H54 (cell line): ENCODE measurements around the gene NUP98.
A peak's percentile ranks its signal among the peaks of the same experiment; 100 is the strongest.
"Not testable (repeated sequence)": the region's sequence is repeated elsewhere in the genome, so short reads cannot be mapped to it uniquely, and the experiment has no call there.

ENCODE experiments used
- DNase-seq: peaks from one replicate; pipeline ENCODE4 v3.0.0; 2011; ENCODE audit warnings: low spot score, mixed read lengths; ENCODE audit not compliant: insufficient read length
- FAIRE-seq: peaks from 3 replicates; lab custom pipeline; 2011; peaks lifted over from hg19 to GRCh38; lab: Jason Lieb, UNC
- POLR2A ChIP-seq: IDR thresholded peaks from 2 replicates; pipeline ENCODE4 v1.6.1; 2011; ENCODE audit warnings: low read depth, mild to moderate bottlenecking, low read length

The NUP98 gene

GRCh38 chr11:3645552-3645951, 151.8 kb downstream of the NUP98 start:
- FAIRE-seq: no peak
- TF ChIP-seq POLR2A: no peak
- no peak for DNase-seq

GRCh38 chr11:3644817-3645235, 152.5 kb downstream of the NUP98 start, which contains the start of gene ART1:
ART1 (plus strand) TSS chr11:3645128; CDS start chr11:3659214, 14,086 bp downstream.
- DNase-seq: no peak
- TF ChIP-seq POLR2A: no peak
- FAIRE-seq: no peak

- not testable (repeated sequence) for DNase-seq, FAIRE-seq
Observed at GRCh38 chr11:3643102-3643546, 154.2 kb downstream of the NUP98 start.

- no peak for FAIRE-seq
- TF ChIP-seq POLR2A: no peak
- peak; percentile 62 for DNase-seq
Observed at GRCh38 chr11:3642071-3642951, 155.0 kb downstream of the NUP98 start.

GRCh38 chr11:3641701-3642070, 155.7 kb downstream of the NUP98 start, which contains the start of gene ART5:
ART5 (minus strand) TSS chr11:3641992; CDS start chr11:3641862, 130 bp downstream.
- FAIRE-seq: no peak
- no peak for TF ChIP-seq POLR2A
- no peak for DNase-seq

GRCh38 chr11:3641191-3641590, 156.2 kb downstream of the NUP98 start:
- TF ChIP-seq POLR2A: no peak
- FAIRE-seq: no peak
- DNase-seq: no peak

- no peak for TF ChIP-seq POLR2A
- no peak for FAIRE-seq
- no peak for DNase-seq
Observed at GRCh38 chr11:3639841-3640240, 157.5 kb downstream of the NUP98 start.

GRCh38 chr11:3638513-3638912, 158.8 kb downstream of the NUP98 start:
- TF ChIP-seq POLR2A: no peak
- DNase-seq: no peak
- FAIRE-seq: no peak

- FAIRE-seq: no peak
- no peak for TF ChIP-seq POLR2A
- DNase-seq: no peak
Observed at GRCh38 chr11:3637201-3637600, 160.2 kb downstream of the NUP98 start.

- DNase-seq (no peak), FAIRE-seq (no peak)
- no peak for TF ChIP-seq POLR2A
Observed at GRCh38 chr11:3635641-3636375, 161.5 kb downstream of the NUP98 start.

- FAIRE-seq: no peak
- TF ChIP-seq POLR2A: no peak
- no peak for DNase-seq
Observed at GRCh38 chr11:3632070-3632660, 165.2 kb downstream of the NUP98 start.

GRCh38 chr11:3631331-3631730, 166.0 kb downstream of the NUP98 start:
- no peak for TF ChIP-seq POLR2A
- FAIRE-seq (no peak), DNase-seq (no peak)

GRCh38 chr11:3627291-3627690, 170.1 kb downstream of the NUP98 start:
- FAIRE-seq: no peak
- no peak for TF ChIP-seq POLR2A
- peak; percentile 76 for DNase-seq
